ENCODE data around the gene PWP1.

Gene PWP1

DNA sequence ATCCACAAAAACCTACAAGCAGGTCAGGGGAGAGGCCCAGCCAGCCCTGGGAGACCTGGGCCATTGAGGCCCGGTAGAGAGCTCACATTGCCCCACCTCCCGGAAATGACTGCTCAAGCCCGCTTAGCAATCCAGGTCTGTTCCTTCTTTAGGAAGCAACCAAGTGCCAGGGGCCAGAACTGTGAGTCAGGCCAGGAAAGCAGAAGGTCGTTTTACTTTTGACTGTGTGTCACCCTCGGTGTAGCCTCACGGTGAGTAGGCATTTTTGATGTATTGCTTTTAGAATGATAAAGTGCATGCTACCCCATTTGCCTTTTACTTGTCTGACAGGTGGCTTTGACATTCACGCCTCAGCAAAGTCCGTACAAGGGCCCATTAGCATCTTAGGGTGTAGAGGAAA lies 25.4 kb upstream of the PWP1 start:
- H3K4me3 ChIP-seq (ENCODE audit: low read depth, low read length): no peak overlapping the region
- TF ChIP-seq, protein P1, sequence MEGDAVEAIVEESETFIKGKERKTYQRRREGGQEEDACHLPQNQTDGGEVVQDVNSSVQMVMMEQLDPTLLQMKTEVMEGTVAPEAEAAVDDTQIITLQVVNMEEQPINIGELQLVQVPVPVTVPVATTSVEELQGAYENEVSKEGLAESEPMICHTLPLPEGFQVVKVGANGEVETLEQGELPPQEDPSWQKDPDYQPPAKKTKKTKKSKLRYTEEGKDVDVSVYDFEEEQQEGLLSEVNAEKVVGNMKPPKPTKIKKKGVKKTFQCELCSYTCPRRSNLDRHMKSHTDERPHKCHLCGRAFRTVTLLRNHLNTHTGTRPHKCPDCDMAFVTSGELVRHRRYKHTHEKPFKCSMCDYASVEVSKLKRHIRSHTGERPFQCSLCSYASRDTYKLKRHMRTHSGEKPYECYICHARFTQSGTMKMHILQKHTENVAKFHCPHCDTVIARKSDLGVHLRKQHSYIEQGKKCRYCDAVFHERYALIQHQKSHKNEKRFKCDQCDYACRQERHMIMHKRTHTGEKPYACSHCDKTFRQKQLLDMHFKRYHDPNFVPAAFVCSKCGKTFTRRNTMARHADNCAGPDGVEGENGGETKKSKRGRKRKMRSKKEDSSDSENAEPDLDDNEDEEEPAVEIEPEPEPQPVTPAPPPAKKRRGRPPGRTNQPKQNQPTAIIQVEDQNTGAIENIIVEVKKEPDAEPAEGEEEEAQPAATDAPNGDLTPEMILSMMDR (IDR thresholded peaks at IDR 0.05; ENCODE audit: low read depth, low read length): no peak

DNA sequence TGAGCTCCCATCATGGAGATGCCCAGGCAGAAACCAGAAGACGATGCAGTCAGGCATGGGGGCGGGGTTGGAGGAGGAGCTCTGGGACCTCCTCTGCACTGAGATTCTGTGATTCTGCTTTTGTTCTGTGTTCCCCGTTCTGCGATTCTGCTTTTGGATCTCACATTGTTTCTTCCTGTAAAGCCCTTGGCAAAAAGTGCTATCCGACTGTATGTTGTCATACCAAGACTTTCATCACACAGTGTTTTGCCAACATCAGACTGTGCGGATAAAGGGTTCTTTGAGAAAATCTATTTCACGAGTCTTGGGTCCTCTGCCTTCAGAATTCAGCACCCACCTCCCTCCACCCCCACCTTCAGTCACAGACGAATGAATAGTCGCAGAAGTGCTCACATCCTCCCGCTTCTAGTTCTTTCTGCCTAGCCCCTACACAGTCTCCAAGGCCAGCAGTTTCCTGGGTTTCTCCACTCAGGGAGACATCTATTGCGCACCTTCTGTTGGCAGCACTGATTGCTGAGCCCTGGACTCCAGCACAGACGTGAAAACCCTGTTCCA lies 24.7 kb upstream of the PWP1 start:
- H3K4me3 ChIP-seq (ENCODE audit: low read depth, low read length): no peak overlapping the region
- TF ChIP-seq, protein P1 (IDR thresholded peaks at IDR 0.05; ENCODE audit: low read depth, low read length): no peak

DNA sequence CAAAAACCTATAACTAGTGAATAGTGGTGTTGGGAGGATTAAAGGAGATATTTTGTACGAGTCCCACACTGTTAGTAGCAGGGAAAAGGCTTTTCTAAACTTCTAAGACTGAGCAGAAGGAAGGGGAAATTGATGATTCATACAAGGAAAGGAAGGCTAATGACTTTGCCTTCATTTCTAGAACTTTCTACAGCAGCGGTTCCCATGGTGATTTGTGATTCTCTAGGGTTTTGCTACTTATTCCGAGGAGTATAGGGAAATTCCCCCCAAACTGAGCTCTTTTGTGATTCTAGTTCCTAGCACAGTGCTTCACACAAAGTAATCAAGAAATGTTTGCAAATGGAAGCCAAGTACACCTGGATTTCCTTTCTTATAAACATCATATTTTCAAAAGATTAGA lies 23.8 kb upstream of the PWP1 start:
- no peak overlapping the region for H3K4me3 ChIP-seq (ENCODE audit: low read depth, low read length)
- TF ChIP-seq, protein P1 (IDR thresholded peaks at IDR 0.05; ENCODE audit: low read depth, low read length): no peak

DNA sequence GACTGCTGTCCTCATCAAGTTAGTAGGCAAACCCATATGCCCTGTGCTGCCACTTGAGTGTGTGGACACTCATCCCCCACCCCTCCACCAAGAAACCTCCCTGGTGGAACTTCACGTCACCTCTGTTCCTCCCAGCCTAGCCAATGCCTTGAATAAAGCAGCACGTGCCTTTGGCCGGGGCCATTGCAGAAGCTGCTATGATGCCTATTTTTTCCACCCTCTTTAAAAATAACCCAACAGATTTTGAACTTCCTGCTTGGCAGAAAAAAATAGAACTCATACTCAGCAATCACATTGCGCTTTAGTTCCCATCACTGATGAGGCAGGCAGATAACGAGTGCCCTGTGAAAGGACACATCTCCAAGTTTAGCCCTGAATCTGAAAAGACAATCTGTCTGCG lies 23.1 kb upstream of the PWP1 start:
- TF ChIP-seq, protein P1 (IDR thresholded peaks at IDR 0.05; ENCODE audit: low read depth, low read length): no peak
- no peak overlapping the region for H3K4me3 ChIP-seq (ENCODE audit: low read depth, low read length)

DNA sequence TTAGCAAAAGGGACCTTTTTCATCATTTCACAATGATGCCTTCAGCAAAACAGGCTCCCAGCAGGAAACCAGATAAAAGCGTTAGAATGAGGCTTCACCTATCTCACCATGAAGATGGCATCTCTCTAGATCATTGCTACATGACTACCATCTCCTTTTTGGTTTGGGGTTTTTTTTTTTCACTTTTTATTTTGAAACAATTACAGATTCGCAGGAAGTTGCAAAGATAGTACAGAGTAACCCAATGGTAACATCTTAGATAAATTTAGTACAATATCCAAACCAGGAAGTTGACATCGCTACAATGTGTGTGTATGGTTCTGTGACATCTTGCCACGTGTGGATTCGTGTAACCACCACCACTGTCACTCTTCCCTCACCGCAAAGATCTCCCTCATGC lies 22.3 kb upstream of the PWP1 start:
- H3K4me3 ChIP-seq (ENCODE audit: low read depth, low read length): no peak overlapping the region
- TF ChIP-seq, protein P1 (IDR thresholded peaks at IDR 0.05; ENCODE audit: low read depth, low read length): no peak

DNA sequence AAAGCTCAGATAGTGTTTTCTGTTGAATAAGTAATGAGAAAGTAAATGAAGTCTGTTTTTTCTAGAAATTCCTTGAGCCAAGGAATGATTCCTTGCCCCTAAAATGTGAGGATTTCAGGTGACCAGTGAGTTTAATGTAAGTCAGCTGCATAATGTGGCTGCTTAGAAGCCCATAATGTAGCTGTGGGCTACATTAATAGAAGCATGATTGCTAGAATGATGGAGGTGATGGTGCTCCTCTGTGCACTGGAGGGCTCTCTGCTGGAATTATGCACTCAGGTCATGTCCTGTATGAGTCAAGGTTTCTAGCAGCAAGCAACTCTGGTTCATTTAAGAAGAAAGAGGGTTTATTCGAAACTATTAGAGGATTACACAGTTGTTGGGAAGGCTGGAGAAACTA lies 19.6 kb upstream of the PWP1 start:
- TF ChIP-seq, protein P1 (IDR thresholded peaks at IDR 0.05; ENCODE audit: low read depth, low read length): no peak

DNA sequence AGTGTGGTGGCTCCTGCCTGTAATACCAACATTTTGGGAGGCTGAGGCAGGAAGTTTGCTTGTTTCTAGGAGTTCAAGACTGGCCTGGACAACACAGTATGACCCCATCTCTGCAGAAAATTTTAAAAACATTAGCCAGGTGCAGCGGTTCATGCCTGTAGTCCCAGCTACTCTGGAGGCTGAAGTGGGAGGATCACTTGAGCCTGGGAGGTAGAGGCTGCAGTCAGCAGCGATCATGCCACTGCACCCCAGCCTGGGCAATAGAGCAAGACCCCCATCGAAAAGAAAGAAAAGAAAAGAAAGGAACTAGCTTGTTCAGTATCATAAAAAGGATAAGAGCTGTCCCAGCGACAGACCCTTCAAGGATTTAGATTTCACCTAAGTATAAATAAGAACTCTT lies 18.1 kb upstream of the PWP1 start:
- TF ChIP-seq, protein P1 (IDR thresholded peaks at IDR 0.05; ENCODE audit: low read depth, low read length): no peak

More for the DNA sequence above, 19.6 kb upstream of the PWP1 start:
- no peak overlapping the region for H3K4me3 ChIP-seq (ENCODE audit: low read depth, low read length)

More for the DNA sequence above, 18.1 kb upstream of the PWP1 start:
- no peak overlapping the region for H3K4me3 ChIP-seq (ENCODE audit: low read depth, low read length)

Measured in WI38 (cell line).